Adrenal gland (tissue), 12 donors: ENCODE measurements around the gene ZBTB7B. TPM values are rescaled to one million over a fixed set of nuclear protein-coding genes. Genes with fewer than 3 reads are reported as not detected.

Experiments
- DNase-seq, 7 donors: peaks; one replicate each; pipeline ENCODE4 v3.0.0-alpha.2; 2019 to 2020
- H3K27ac ChIP-seq, 5 donors: fragments of 200-600 bp; sonication (generic) in 4 of 5; 1 replicate in 3 of 5; 2 replicates in 2 of 5; pipeline versions ENCODE4 v1.5.1 to v1.8.0; 2016 to 2020; ENCODE audit warnings: mild to moderate bottlenecking in 1 of 5
- H3K27me3 ChIP-seq: fragments of 200-600 bp; 2 replicates; pipeline ENCODE4 v1.8.0; 2021
- H3K36me3 ChIP-seq, 2 donors: fragments of 200-600 bp; replicated peaks in 1 of 2; 1 replicate in 1 of 2; 2 replicates in 1 of 2; pipeline versions ENCODE4 v1.5.1 to v1.8.0; 2018 to 2022
- H3K4me1 ChIP-seq, 2 donors: fragments of 200-600 bp; replicated peaks in 1 of 2; 1 replicate in 1 of 2; 2 replicates in 1 of 2; pipeline versions ENCODE4 v1.5.1 to v1.8.0; 2018 to 2021
- H3K4me3 ChIP-seq, 4 donors: fragments of 200-600 bp; sonication (generic) in 3 of 4; one replicate each; pipeline ENCODE4 v1.5.1; 2016 to 2018
- H3K9me3 ChIP-seq, 3 donors: fragments of 200-600 bp; sonication (generic) in 1 of 3; replicated peaks in 1 of 3; 1 replicate in 2 of 3; 2 replicates in 1 of 3; pipeline versions ENCODE4 v1.5.1 to v1.8.0; 2016 to 2021
- CTCF ChIP-seq, 6 experiments: fragments of 450-650 bp in 4 of 6; fragments of 200-600 bp in 2 of 6; sonication (generic) in 1 of 6; IDR thresholded peaks; 1 replicate in 5 of 6; 2 replicates in 1 of 6; pipeline versions ENCODE4 v1.5.1 to v1.8.0; 2016 to 2021; ENCODE audit warnings: antibody characterized with exemption in 6 of 6, mild to moderate bottlenecking in 2 of 6, moderate library complexity in 1 of 6
- POLR2A ChIP-seq, 2 donors: fragments of 450-650 bp; IDR thresholded peaks; one replicate each; pipeline ENCODE4 v1.6.1; 2017; ENCODE audit warnings: antibody characterized with exemption in 2 of 2, mild to moderate bottlenecking in 2 of 2, moderate library complexity in 1 of 2
- WGBS, 4 donors: extraction: QIAGEN DNeasy Blood & Tissue Kit in 2 of 4; methylation state at CpG; one replicate each; pipeline versions ENCODE4 v1.1.5 to v1.1.7; 2013 to 2017; 5-methylcytosine and 5-hydroxymethylcytosine counted together
- intact Hi-C, 2 donors: fragments of 100-400 bp; cut with DNase I; formaldehyde crosslinking; loops; one replicate each; pipeline versions ENCODE4 v1.14.1 to v1.15.0; 2022 to 2023
- polyA plus RNA-seq, 3 donors: library from polyadenylated mRNA; stranded (reverse); fragments of 200-250 nt in 2 of 3; fragments of 350-450 nt in 1 of 3; fragmentation: Illumina TruSeq in 1 of 3; extraction: RNeasy Lipid Tissue Mini Kit (QIAGEN cat#74804) in 1 of 3; gene quantifications; one replicate each; pipeline ENCODE4 v1.2.3, GENCODE V29; 2013 to 2014
- total RNA-seq, 9 donors: library from RNA; depleted of rRNA in 4 of 9; stranded (reverse); fragments of >200 nt in 4 of 9; fragments of 120-200 nt in 1 of 9; fragmentation: NEBNext Ultra II Directional in 1 of 9; extraction: Animal tissue kit (Norgen Biotek cat#: 25700) in 1 of 9; gene quantifications; one replicate each; pipeline versions ENCODE4 v1.1.0 to v1.2.4, GENCODE V29; 2013 to 2023
- donor health status: healthy with polysubstance abuse.
- donor health status: Bipolar disorder and iron deficiency.
- donor health status: DM: yes; HTN: yes; CAD: no.
- donor health status: DM: no; HTN: no; CAD: no.
- donor health status: DM: no; HTN: no; CAD: no.
- donor health status: DM: yes; HTN: yes; CAD: no.

ZBTB7B gene
- total and polyA plus RNA-seq, 12 donors, result 22.4 to 126 (median 75.9) TPM

GRCh38 chr1:154988058-154988954, 14.3 kb upstream of the ZBTB7B start:
- no peak overlapping the region for H3K4me3 ChIP-seq
- H3K27me3 ChIP-seq, result no peaks in the 10 kb centered on the region
- peaks cover 0 to 6% of the 10 kb centered on the region in 2 donors for H3K36me3 ChIP-seq
- no peak for TF ChIP-seq POLR2A (IDR thresholded peaks at IDR 0.05)
- TF ChIP-seq CTCF (IDR thresholded peaks at IDR 0.05), result no peak
- no peak overlapping the region for H3K27ac ChIP-seq
- DNase-seq, result no peak
- peaks cover 7 to 8% of the 10 kb centered on the region in 2 donors for H3K4me1 ChIP-seq
- WGBS, 4 donors, result 87 to 93% (median 91%) methylated on average over 16 to 17 of the region's 17 CpGs
- intact Hi-C loops, result no loop called here
- no peaks in the 10 kb centered on the region for H3K9me3 ChIP-seq

GRCh38 chr1:154989195-154989860, 13.3 kb upstream of the ZBTB7B start:
- no peak for DNase-seq
- H3K36me3 ChIP-seq, result peaks cover 0 to 6% of the 10 kb centered on the region in 2 donors
- no peak overlapping the region for H3K27ac ChIP-seq
- H3K4me3 ChIP-seq, result no peak overlapping the region
- no peaks in the 10 kb centered on the region for H3K27me3 ChIP-seq
- intact Hi-C loops, result no loop called here
- no peaks in the 10 kb centered on the region for H3K9me3 ChIP-seq
- WGBS, 4 donors, result 80 to 100% (median 90%) methylated on average over 1 to 3 of the region's 3 CpGs
- TF ChIP-seq POLR2A (IDR thresholded peaks at IDR 0.05) (no peak), CTCF (IDR thresholded peaks at IDR 0.05) (no peak)
- H3K4me1 ChIP-seq, result peaks cover 0 to under 1% of the 10 kb centered on the region in 2 donors

- Histone ChIP-seq H3K27me3 (no peaks in the 10 kb centered on the region), H3K4me1 (no peaks in the 10 kb centered on the region), H3K27ac (no peak overlapping the region), H3K4me3 (no peak overlapping the region), H3K9me3 (no peaks in the 10 kb centered on the region), H3K36me3 (peaks cover 0 to 6% of the 10 kb centered on the region in 2 donors)
- TF ChIP-seq POLR2A (IDR thresholded peaks at IDR 0.05) (no peak), CTCF (IDR thresholded peaks at IDR 0.05) (no peak)
- intact Hi-C loops, result no loop called here
- no peak for DNase-seq
- WGBS, 4 donors, result 85 to 96% (median 92%) methylated on average over 8 of the region's 8 CpGs
Observed at GRCh38 chr1:154990276-154990675, 12.3 kb upstream of the ZBTB7B start.
